NOMO-1 (cell line): ENCODE data around the gene PRELP.
"Not testable (repeated sequence)": the region's sequence is repeated elsewhere in the genome, so short reads cannot be mapped to it uniquely, and the experiment has no call there.

Source experiments
- DNase-seq, 2 experiments: peaks; one replicate each; lab custom pipeline; 2025; ENCODE audit not compliant: unreplicated experiment in 2 of 2; lab: John Stamatoyannopoulos, UW

PRELP gene

GRCh38 chr1:203504400-203505250, 29.0 kb downstream of the PRELP start:
- DNase-seq, result peak in 1 of 2 experiments; percentile 66

GRCh38 chr1:203505526-203506204, 30.1 kb downstream of the PRELP start:
- DNase-seq, result no peak

- DNase-seq, result no peak
Observed at GRCh38 chr1:203506858-203507626, 31.4 kb downstream of the PRELP start.

DNA sequence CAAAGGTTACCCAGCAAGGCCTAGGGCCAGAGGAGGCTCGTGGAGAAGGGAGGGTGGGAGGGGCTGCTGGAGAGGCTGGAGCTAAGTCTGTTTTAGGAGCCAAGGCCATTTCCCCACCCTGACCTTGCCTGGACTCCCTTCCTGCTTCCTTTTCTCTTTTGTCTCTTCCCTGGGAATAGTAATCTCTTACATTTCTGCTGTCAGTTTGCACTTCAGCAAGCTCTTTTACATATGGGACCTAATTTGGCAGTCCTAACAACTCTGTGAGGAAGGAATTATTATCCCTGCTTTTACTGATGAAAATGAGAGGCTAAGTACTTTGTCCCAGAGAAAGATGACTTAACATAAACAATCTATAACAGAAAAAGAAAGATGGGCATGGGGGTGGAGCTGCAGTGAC, 32.2 kb downstream of the PRELP start:
- DNase-seq, result no peak

- no peak for DNase-seq
Observed at GRCh38 chr1:203508463-203509073, 33.0 kb downstream of the PRELP start.

DNA sequence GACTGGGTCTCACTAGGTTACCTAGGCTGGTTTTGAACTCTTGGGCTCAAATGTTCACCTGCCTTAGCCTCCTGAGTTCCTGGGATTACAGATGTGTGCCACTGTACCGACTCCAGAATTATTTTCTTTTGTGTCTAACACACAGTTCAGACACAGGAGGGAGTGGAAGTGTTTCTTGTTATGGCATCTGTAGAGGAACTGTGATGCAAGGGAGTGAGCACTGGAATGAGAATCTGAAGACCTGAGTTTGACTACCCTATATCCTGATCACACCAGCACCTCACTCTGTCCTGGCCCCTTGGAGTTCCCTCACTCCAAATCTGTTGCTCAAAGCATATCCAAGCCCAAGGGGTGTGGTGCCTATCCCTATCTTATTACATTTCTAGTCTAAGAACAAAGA, 33.5 kb downstream of the PRELP start:
- DNase-seq, result no peak

DNA sequence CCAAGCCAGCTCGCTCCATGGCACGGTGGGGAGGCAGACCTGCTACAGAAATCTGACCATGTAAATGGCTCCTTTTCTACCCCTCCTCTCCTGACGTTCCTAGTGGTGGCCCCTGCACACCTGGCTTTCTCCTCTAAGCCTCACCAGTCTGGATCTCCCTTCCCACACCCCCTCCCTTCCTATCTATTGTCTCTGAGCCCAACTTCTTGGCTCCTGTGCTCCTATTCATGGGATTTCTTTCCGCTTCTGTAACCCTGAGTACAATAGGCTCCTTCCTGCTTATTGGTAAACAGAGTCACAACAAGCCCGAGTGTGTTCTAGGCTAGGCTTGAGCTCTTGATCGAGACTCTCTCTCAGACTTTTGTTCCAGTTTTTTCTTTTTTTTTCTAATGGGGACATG, 35.9 kb downstream of the PRELP start:
- no peak for DNase-seq

GRCh38 chr1:203511930-203512329, 36.3 kb downstream of the PRELP start:
- DNase-seq, result no peak

- DNase-seq, result no peak
Observed at GRCh38 chr1:203512517-203512847, 36.9 kb downstream of the PRELP start.

GRCh38 chr1:203512848-203513584, 37.4 kb downstream of the PRELP start:
- DNase-seq, result peak; percentile 79 to 95

DNA sequence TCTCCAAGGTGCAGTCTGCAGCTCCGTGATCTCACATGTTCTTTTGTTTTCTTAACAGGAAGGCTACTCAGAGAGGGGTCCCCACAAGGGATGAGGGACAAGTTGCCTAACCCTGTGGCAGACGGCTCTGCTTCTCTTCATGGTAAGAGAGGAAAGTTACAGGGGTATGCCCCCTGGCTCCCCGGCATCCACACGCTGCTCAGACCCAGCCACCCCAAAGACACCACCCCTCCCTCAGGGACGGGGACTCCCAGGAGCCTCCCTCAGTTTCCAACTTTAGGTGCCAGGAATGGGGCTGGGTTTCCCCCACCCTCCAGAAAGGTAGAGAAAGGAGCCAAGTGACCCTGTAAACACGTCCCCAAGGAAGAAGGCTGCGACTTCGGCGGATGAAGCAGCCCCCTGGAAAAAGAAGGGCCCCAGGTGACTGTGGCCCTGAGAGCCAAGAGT, 38.0 kb downstream of the PRELP start:
- no peak for DNase-seq

GRCh38 chr1:203516184-203516583, 40.6 kb downstream of the PRELP start:
- no peak for DNase-seq

DNA sequence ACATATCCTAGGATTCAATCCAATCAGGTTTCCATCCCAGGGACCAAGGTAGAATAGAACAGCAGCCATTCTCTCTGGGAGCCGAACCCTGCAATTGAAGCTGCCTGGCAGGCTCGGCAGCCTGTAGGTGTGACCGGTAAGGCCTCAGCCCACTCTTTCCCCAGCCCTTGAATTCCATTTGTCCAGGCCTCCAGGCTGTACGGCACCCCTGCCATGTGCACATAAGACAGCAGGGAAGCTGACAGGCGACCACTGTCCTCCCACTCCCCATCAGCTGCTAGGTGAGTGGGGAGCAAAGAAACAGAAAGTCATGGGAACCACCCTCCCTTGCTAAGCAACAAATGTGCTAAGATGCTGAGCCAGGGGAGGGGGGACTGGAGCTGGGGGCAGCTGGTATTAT, 41.3 kb downstream of the PRELP start:
- no peak for DNase-seq

DNA sequence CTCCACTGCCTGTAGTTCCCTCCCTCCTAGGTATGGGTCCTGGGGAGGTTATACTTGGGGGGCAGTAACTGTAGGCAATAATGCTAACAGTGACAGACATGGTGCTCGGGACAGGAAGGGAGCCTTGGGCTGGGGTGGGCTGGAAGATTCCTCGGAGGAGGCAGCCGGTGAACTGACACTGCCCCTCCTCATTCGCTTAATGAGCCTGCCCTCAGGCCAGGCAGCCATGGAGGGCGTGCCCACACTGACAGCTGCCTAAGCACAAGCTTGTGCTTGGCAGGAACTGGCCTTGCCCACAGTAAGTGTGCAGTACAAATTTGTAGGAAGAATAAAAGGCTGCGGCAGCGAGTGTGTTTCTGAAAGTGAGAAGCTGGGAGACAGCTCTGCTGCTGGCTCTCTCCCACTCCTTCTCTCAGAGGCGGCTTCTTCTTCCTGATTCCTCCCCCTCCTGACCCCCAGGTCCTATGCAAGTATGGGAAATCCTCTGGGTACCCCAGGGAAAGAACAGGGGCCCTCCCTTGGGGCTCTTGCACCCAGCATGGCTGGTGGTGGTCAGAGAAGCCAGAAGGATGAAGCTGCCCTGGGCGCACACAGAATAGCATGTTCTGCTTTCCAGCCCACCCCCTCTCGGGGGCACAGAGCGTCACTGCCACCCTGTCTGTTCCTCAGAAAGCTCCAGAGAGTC, 42.0 kb downstream of the PRELP start:
- DNase-seq, result no peak

GRCh38 chr1:203518139-203518538, 42.5 kb downstream of the PRELP start:
- DNase-seq, result not testable (repeated sequence)

DNA sequence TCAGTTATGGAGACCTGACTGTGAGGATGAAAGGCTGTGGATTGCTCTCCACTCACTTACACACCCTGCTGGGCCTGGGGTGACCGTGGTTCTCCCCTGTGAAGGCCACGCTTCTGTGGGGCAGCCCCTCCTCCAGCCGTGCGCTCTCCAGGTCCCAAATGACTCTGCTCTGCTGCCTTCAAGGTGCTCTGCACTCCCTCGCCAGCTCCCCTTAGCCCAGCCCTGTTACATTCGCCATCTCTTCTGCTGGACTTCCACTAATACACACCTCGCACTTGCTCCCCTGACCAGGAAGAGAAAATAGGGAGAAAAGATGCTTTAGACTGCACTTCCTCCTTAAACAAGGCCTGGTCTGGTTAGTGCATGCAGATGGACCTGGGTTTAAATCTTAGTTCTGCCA, 42.9 kb downstream of the PRELP start:
- DNase-seq, result no peak

DNA sequence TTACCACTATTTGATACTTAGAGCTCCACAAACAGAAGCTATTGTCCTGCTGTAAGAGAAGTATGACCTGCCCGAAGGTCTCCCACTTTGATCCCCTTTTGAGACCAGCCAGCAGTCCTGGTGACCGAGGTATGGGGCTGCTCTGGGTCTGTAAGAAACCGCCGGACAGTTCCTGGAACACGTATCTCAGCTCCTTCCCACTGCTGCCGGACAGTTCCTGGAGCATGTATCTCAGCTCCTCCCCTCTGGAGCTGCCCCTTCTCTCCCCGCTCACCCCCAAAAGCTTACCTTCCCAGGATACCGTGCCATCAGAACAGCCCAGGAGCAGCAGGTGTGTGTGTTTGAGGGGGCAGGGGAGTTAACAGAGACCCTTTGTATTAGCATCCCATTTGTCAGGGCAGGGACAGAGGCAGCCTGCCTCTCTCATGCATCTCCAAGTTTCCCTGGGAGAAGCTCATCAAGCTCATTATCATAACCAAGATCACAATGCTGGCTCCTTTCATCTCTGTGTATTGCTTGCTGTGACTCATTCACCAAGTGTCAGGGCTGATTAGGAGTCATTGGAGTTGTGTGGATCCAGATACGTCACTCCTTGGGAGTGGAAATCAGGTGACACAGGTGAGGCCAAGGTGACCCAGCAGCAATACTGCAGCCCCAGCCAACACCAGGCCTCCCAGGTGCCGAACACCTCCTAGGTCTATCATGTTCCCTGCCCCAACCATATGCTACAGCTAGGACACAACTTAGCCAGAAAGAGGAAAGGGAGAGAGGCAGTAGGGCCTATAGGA, 43.6 kb downstream of the PRELP start:
- DNase-seq, result no peak

- DNase-seq, result no peak
Observed at GRCh38 chr1:203519896-203520295, 44.3 kb downstream of the PRELP start.

- peak; percentile 11 to 16 for DNase-seq
Observed at GRCh38 chr1:203520315-203520714, 44.7 kb downstream of the PRELP start.
